GM13976 (cell line): ENCODE results near the gene DTWD2.

Source experiments
- DNase-seq: peaks from one replicate; pipeline ENCODE4 v3.0.0; 2012; ENCODE audit warnings: low spot score
- in situ Hi-C: fragments of 300-500 bp; cut with MboI; formaldehyde crosslinking; loops from one replicate; pipeline ENCODE4 v1.12.0; 2022; ENCODE audit warnings: low sequenced_read_pairs, mixed read lengths, inconsistent platforms; ENCODE audit not compliant: unreplicated experiment
- TF ChIP-seq, protein P1 (sequence below): IDR thresholded peaks from 2 replicates; pipeline ENCODE4 v1.5.1; 2012; ENCODE audit warnings: borderline replicate concordance, mild to moderate bottlenecking; ENCODE audit not compliant: insufficient read depth; ENCODE audit errors: extremely low read depth, missing control alignments, control extremely low read depth

The DTWD2 gene

DNA sequence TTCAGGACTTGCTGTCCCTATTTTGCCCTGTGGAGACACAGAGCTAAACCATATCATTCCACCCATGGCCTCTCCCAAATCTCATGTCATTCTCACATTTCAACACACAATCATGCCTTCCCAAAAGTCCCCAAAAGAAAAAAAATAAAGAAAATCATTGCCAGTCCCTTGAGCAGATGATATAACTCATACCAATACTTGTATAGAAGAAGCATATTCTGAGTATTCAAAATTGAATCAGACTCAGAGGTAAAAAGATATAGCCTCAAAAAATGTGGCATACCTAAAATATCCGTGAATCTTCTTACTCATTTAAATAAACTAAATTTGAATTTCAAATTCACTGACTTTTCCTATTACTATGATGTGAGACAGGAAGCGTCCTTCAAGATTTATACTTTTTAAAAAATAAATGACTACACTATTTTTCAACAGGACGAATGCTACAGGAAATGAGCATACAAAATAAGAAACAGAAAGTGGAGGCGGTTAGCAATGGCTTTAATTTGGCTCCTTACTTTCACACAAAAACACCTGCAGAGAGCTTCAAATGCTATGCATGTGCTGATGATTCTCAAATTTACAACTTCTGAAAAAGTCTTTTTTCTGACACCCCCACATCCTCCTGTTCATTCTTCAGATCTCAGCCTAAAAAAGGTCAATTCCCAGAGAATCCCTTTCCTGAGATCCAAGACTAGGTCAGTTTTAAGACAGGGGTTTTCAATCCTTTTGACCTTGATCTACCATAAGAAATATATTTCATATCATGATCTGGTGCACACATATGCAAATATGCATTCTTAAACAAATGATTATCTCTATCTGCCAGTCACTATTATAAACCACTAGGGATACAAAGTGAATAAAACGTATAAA, 42.9 kb upstream of the DTWD2 start:
- peak; percentile 55 for DNase-seq
- TF ChIP-seq, protein P1, sequence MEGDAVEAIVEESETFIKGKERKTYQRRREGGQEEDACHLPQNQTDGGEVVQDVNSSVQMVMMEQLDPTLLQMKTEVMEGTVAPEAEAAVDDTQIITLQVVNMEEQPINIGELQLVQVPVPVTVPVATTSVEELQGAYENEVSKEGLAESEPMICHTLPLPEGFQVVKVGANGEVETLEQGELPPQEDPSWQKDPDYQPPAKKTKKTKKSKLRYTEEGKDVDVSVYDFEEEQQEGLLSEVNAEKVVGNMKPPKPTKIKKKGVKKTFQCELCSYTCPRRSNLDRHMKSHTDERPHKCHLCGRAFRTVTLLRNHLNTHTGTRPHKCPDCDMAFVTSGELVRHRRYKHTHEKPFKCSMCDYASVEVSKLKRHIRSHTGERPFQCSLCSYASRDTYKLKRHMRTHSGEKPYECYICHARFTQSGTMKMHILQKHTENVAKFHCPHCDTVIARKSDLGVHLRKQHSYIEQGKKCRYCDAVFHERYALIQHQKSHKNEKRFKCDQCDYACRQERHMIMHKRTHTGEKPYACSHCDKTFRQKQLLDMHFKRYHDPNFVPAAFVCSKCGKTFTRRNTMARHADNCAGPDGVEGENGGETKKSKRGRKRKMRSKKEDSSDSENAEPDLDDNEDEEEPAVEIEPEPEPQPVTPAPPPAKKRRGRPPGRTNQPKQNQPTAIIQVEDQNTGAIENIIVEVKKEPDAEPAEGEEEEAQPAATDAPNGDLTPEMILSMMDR = no peak
- in situ Hi-C loops = no loop called here

DNA sequence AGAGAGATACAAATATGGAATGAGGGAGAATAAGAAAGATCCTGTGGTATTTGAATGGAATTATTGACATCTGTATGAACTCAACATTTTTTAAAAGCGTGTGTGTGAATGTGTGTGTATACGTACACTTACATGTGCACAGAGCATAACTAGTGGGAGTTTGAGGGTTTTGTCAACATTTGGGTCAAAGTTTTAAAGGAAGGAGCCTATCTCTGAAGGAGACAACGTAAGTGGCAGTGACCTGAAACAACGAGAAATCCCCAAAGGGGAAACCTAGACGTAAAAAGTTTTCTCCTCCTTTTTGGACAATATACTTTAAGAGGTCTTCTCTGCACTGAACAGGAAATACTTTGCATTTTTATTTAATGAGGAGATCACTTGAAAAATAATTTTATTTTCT, 40.2 kb upstream of the DTWD2 start:
- DNase-seq = no peak
- in situ Hi-C loops = no loop called here
- TF ChIP-seq, protein P1 = no peak

DNA sequence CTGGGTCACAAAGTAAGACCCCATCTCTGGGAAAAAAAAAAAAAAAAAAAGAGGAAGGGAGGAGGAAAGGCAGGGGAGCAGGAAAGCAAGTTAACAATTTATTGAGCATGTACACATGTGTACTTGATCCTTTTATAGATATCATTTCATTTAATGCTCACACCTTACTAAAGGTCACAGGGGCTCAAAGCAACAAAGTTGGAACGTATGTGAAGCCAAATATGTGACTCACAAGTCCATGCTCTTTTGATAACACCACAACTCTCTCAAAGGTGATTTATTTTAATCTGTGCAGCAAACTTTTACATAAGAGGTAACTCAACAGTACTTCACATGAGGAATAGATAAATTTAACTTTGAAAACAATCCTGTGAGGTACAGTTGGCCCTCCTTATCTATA, 34.4 kb upstream of the DTWD2 start:
- in situ Hi-C loops = no loop called here
- TF ChIP-seq, protein P1 = no peak
- DNase-seq = no peak

DNA sequence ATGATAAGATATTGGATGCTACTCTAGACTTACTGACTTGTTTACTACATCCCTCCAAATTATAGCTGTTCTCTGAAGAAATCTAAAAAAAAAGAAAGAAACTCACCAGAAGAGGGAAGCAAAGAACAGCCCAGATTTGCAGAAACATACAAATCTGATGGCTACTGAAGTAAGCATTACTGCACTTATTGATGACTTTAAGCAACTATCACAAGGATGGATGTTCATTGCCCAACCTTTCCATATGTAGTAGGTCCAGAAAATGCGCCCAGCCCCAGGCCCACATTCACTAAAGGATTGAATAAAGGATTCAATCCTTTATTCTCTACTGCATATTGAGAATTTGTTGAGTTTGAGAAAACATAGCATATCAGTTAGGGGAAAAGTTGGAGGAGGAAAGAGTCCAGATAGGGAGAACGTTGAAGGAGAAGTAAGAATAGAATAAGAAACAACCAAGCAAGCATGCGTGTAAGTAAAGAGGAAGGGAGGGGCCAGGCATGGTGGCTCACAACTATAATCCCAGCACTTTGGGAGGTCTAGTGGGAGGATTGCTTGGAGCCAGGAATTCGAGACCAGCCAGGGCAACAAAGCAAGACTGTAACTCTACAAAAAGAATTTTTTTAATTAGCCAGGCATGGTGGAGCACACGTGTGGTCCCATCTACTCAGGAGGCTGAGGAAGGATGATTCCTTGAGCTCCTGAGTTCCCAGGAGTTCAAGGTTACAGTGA, 33.8 kb upstream of the DTWD2 start:
- in situ Hi-C loops = no loop called here
- DNase-seq = peak; percentile 48
- TF ChIP-seq, protein P1 = peak; percentile 34

DNA sequence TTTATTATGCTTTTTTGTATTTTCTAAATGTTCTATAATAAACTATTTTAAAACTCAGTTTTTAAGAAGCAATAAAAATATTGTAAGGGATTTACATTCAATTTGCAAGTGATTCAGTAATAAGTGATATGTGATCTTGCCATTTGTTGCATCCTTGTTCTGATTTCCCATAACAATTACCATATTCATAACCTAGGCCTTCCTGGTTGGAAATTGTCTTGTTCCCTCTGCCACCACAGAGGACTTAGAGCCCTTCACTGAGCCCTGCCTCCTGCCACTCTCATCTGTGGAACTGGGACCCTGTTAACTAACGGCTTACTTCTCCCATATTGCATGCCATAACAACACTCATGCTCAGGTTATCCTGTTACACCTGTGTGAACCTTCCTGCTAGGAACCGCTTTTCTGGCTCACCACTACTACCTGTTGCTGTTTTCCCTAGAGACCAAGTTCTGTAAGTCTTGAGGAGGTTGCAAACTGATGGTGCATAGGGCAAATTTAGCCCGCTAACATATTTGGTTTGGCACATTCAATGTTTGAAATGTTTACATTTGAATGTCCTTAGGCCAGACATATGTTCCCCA, 32.9 kb upstream of the DTWD2 start:
- in situ Hi-C loops = no loop called here

DNA sequence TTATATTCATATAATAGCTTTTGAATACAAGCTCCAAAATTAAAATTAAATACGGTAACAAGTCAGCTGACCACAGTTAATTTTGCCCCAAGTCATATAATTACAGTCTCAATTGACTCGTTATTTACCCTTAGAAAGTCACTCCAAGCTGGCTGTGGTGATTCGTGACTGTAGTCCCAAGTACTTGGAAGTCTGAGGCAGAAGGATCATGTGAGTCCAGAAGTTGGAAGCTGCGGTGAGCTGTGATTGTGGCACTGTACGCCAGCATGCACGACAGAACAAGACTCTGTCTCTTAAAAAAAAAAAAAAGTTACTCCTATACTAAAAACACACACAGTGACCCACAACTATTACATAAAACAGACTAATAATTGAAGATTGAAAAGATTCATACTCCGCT, 31.6 kb upstream of the DTWD2 start:
- DNase-seq = no peak
- in situ Hi-C loops = loop anchor here (10.0 kb wide), 1 partner anchor 395 kb away; no protein-coding TSS in a partner anchor
- TF ChIP-seq, protein P1 = no peak

More for the DNA sequence above, 32.9 kb upstream of the DTWD2 start:
- TF ChIP-seq, protein P1 = no peak
- no peak for DNase-seq
